ENCODE measurements around the gene C3orf52.

Gene C3orf52

GRCh38 chr3:112093180-112093522, 7.0 kb downstream of the C3orf52 start:
- no peaks in the 10 kb centered on the region for H3K79me2 ChIP-seq (ENCODE audit: insufficient read depth, low read length)
- no peak overlapping the region for H3K4me3 ChIP-seq (ENCODE audit: low read length, poor library complexity, severe bottlenecking)
- 0 out of 2 replicates have a peak, but pooled peaks cover 4% of the 10 kb centered on the region for H3F3A ChIP-seq (ENCODE audit: low read depth)
- no peak overlapping the region for H3K9ac ChIP-seq (ENCODE audit: low read depth, low read length, poor library complexity, severe bottlenecking)
- no peak overlapping the region for H2AFZ ChIP-seq (ENCODE audit: low read length)
- H3K9me3 ChIP-seq (ENCODE audit: insufficient read depth, low read depth, low read length): no peaks in the 10 kb centered on the region
- TF ChIP-seq EZH2phosphoT487 (IDR thresholded peaks at IDR 0.05; ENCODE audit: borderline replicate concordance) (no peak), CTCF (conservative IDR thresholded peaks at IDR 0.05; ENCODE audit: low read length) (no peak)
- H3K9me2 ChIP-seq (replicated peaks; ENCODE audit: low read depth, low read length): no peaks in the 10 kb centered on the region
- peaks cover 24% of the 10 kb centered on the region for H3K4me1 ChIP-seq (ENCODE audit: insufficient read depth, low read length, poor library complexity, severe bottlenecking)
- no peaks in the 10 kb centered on the region for H3K36me3 ChIP-seq (ENCODE audit: insufficient read depth, low read length)
- no peak overlapping the region for H3K4me2 ChIP-seq (ENCODE audit: low read depth, low read length, poor library complexity, severe bottlenecking)
- H4K20me1 ChIP-seq (ENCODE audit: insufficient read depth, low read length, poor library complexity, severe bottlenecking): no peaks in the 10 kb centered on the region
- H3K27me3 ChIP-seq (ENCODE audit: insufficient read depth, low read length, poor library complexity, severe bottlenecking): peaks cover 90% of the 10 kb centered on the region

- Histone ChIP-seq H4K20me1 (ENCODE audit: insufficient read depth, low read length, poor library complexity, severe bottlenecking) (no peaks in the 10 kb centered on the region), H3K9ac (ENCODE audit: low read depth, low read length, poor library complexity, severe bottlenecking) (no peak overlapping the region), H3K9me3 (ENCODE audit: insufficient read depth, low read depth, low read length) (no peaks in the 10 kb centered on the region), H3K27me3 (ENCODE audit: insufficient read depth, low read length, poor library complexity, severe bottlenecking) (peaks cover 96% of the 10 kb centered on the region), H3K9me2 (replicated peaks; ENCODE audit: low read depth, low read length) (no peaks in the 10 kb centered on the region), H3K36me3 (ENCODE audit: insufficient read depth, low read length) (no peaks in the 10 kb centered on the region), H2AFZ (ENCODE audit: low read length) (no peak overlapping the region), H3K4me1 (ENCODE audit: insufficient read depth, low read length, poor library complexity, severe bottlenecking) (peaks cover 16% of the 10 kb centered on the region), H3K79me2 (ENCODE audit: insufficient read depth, low read length) (no peaks in the 10 kb centered on the region), H3F3A (ENCODE audit: low read depth) (0 out of 2 replicates have a peak, but pooled peaks cover 4% of the 10 kb centered on the region), H3K4me2 (ENCODE audit: low read depth, low read length, poor library complexity, severe bottlenecking) (no peak overlapping the region), H3K4me3 (ENCODE audit: low read length, poor library complexity, severe bottlenecking) (no peak overlapping the region)
- TF ChIP-seq CTCF (conservative IDR thresholded peaks at IDR 0.05; ENCODE audit: low read length) (no peak), EZH2phosphoT487 (IDR thresholded peaks at IDR 0.05; ENCODE audit: borderline replicate concordance) (no peak)
Measured at GRCh38 chr3:112095731-112096130, 9.5 kb downstream of the C3orf52 start.

- H4K20me1 ChIP-seq (ENCODE audit: insufficient read depth, low read length, poor library complexity, severe bottlenecking): no peaks in the 10 kb centered on the region
- H3K9me2 ChIP-seq (replicated peaks; ENCODE audit: low read depth, low read length): no peaks in the 10 kb centered on the region
- no peaks in the 10 kb centered on the region for H3K36me3 ChIP-seq (ENCODE audit: insufficient read depth, low read length)
- no peaks in the 10 kb centered on the region for H3K79me2 ChIP-seq (ENCODE audit: insufficient read depth, low read length)
- no peaks in the 10 kb centered on the region for H3K9me3 ChIP-seq (ENCODE audit: insufficient read depth, low read depth, low read length)
- H3K4me2 ChIP-seq (ENCODE audit: low read depth, low read length, poor library complexity, severe bottlenecking): no peak overlapping the region
- H2AFZ ChIP-seq (ENCODE audit: low read length): no peak overlapping the region
- peaks cover 100% of the 10 kb centered on the region for H3K27me3 ChIP-seq (ENCODE audit: insufficient read depth, low read length, poor library complexity, severe bottlenecking)
- H3F3A ChIP-seq (ENCODE audit: low read depth): no peaks in the 10 kb centered on the region
- no peak overlapping the region for H3K9ac ChIP-seq (ENCODE audit: low read depth, low read length, poor library complexity, severe bottlenecking)
- no peak for TF ChIP-seq EZH2phosphoT487 (IDR thresholded peaks at IDR 0.05; ENCODE audit: borderline replicate concordance)
- no peak for TF ChIP-seq CTCF (conservative IDR thresholded peaks at IDR 0.05; ENCODE audit: low read length)
- no peak overlapping the region for H3K4me3 ChIP-seq (ENCODE audit: low read length, poor library complexity, severe bottlenecking)
- peaks cover 11% of the 10 kb centered on the region for H3K4me1 ChIP-seq (ENCODE audit: insufficient read depth, low read length, poor library complexity, severe bottlenecking)
Measured at GRCh38 chr3:112096176-112096575, 10.0 kb downstream of the C3orf52 start.
